ENCODE results near the gene TANC2.
A peak's percentile ranks its signal among the peaks of the same experiment; 100 is the strongest.

TANC2 gene

DNA sequence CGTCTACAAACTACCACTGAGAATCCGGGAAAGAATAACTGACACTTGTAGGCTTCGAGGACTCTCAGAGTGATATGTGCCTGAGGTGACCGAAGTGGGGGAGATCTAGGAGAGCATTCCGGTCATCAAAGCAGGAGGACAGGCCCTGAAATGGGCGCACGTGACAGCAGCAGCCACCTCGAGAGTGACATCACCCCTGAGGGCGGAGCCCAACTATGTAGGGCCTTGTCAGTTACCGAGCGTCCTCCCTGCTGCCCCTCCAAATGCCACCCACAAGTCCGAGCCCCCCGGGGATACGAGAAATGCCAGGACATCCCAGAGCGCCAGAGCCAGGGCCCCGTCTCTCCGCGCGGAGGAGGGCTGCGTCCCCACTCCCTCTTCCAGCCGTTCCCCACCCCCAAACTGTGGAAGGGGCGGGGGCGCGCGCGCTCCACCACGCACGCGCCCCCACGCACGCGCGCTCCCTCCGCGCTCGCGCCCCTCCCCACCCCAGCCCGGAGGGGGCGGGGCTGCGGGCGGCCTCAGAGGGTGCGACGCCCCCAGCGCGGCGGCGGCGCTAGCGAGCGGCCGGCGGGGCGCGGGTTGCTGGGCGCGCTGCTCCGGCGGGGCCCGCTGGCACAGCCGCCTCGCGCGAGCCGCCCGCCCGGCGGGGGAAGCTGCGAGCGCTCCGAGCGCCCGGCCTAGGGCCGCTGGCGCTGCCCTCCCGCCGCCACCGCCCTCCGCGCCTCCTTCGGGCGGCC is at the start of gene TANC2:
Gene TANC2, plus strand, starts transcription at position 550 of the 740 bp plus-strand sequence. CDS start 43,325 bp downstream, outside the sequence.
- peak; percentile 95 for DNase-seq

DNA sequence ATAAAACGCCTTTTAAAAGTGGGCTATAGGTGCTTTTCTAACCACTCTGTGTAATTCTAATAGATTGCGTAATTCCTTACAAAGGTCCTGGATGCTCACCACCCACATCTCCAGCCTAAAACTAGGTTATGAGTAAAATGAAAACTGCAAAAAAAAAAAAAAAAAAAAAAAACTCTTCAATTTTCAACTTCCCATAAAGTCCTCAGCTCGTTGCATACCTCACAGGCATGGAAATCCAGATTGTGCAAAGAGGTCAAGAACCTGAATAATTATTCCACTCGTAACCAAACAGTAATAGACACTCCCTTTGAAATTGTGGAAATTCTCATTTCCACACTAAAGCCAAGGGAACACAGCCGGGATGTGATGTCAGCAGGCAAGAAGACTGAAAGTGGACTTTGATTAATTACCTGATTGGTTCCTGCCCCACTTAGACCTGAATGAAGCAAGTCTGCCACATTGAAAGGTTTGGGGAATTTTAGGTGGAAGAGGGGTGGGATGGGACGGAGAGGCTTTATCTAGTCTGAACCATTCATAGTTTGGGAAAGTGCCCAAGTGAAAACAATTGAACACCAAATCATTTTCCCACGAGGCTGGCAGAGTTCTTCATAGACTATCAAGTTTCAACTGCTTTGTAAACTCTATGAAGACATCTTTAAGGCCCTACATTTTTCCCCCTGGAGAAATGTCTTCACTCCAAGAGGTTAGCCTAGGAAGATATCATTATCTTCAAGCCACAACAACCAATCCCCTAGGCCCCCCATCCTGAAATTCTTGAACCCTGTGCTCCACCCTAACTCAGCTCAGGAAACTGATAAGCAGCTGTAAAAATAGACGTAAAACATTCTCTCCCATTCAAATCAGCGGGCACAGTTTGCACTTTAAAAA is 49.1 kb upstream of the TANC2 start:
- DNase-seq: no peak

DNA sequence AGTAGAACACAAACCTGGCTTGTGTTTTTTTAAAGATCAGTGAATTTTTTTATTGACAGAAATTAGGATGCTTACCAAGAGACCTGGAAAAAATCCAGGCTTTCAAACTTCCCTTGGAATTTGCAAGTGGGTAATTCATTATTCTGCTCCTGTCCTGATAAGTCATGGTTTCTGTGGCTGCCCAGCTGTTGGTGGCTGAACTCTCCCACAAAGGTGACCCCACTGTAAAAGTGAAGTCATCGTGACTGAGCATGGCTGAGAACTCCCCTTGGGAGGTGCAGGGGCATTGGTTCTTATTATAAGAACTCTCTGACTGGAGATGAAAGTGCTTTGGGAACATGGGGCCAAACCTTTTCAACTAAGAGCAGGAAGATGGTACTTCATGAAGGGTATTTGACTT is 46.6 kb upstream of the TANC2 start:
- DNase-seq: no peak

DNA sequence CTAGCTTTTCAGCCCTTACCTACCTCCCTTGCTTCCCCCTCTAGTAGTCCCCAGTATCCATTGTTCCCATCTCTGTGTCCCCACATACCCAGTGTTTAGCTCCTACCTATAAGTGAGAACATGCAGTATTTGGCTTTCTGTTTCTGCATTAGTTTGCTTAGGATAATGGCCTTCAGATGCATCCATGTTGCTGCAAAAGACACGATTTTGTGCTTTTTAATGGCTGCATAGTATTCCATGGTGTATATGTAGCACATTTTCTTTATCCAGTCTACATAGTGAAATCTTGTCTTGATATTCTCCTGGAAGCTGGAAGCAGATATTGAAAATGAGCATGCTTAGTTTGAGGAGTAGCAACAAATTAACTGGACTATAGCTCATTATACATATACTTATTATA is 45.7 kb upstream of the TANC2 start:
- no peak for DNase-seq

DNA sequence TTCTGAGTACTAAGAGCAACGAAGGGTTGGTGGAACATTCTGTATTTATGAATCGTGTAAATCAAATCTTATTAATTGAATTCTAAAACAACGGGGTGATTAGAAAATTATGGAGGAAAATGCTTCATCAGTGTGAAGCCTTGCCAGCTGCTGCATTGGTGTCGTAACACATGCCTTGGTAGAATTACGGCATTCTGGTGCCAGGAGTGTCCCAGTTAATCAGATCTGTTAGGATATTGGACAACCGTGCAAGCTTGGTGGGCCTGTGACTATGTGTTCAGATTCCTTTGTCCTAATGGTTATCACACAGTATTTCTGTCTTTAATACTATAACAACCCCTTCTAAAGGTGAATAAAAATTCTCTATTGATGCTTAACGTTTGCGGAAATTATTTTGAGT is 44.2 kb upstream of the TANC2 start:
- DNase-seq: no peak

DNA sequence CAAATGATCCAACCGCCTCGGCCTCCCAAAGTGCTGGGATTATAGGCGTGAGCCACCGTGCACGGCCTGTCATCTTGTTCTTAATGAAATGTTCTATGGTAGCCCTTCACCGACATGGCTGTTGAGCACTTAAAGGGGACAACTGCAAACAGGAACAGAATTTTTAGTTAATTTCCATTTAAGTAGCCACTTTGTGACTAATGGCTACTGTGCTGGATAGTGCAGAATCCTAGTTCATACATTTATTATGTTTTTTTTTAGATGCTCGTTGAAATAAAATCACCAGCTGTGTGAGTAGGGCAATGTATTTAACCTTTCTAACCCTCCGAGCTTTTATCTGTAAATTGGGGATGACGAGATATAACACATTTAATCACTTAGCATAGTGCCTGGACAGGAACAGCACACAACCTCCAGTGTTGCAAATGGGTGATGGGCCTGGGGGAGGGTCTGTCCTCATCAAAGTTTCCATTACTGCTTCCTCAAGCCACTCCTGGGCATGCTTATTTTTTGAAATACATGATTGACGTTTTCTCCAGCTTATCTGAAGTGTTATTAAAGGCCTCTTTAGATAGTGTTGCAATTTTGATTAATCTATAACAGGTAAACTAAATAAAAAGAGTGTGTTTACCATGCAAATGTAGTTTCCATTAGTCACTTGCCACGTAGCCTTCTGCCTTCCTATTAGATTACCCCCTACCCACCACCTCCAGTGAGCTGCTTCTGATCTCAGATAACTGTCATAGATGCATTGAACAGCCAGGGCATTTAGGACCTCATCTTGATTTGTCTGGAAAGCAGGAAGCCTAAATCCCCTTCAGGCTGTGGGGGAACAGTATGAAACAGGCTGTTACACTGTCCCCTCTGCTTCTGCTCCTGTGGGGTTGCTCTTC is 42.5 kb upstream of the TANC2 start:
- peak; percentile 34 for DNase-seq

DNA sequence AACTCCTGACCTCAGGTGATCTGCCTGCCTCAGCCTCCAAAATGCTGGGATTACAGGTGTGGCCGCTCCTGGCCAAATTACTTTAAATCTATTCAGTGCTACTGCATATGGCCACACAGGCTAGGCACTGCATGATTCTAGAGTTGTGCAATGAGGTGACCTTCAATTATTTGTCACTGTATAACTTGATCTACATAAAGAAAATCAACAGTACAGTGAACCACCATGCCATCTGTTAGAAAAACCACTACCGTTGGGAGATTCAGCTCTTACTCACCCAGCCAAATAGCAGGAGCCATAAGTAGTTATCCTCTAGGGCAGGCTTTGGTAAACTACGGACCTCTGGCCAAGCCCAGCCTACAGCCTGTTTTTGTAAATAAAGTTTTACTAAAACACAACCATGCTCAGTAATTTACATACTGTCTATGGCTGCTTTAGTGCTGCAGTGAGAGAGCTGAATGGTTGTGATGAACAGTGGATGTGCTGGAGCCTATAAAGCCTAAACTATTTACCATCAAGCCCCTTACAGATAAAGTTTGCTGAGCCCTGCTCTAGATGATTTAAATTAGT is 40.7 kb upstream of the TANC2 start:
- no peak for DNase-seq

DNA sequence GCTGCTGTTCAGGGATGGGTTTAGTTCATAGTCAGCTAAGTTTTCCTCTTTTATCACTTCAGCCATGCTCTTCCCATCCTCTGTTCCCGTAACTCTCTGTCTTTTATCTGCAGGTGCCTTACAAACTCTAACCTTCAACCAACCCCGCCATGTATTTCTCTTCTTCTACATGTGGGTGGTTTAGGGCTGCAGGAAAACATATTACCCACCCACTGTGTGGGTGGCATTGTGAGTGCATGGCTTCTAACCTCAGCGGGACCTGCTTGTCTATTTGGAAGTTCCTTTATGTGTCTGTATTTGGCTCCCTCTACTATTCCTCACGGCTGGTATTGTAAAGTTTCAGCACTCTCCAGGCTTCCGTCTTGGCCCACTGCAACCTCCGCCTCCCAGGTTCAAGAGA is 39.0 kb upstream of the TANC2 start:
- DNase-seq: no peak

DNA sequence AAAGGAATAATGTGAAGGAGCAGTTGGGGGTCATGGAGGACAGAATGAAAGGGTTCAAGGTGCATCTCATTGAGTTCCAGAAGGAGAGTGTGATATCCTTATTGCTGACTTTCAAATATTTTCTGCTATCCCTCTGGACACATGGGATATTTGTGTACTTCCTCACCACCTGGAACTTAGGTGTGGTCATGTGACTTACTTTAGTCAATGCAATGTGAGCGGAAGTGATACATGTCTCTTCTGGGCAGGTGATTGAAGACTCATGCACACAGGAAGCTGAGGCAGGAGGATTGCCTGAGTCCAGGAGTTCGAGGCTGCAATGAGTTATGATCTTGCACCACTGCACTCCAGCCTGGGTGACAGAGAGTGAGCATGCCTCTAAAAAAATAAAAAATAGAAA is 36.7 kb upstream of the TANC2 start:
- no peak for DNase-seq

DNA sequence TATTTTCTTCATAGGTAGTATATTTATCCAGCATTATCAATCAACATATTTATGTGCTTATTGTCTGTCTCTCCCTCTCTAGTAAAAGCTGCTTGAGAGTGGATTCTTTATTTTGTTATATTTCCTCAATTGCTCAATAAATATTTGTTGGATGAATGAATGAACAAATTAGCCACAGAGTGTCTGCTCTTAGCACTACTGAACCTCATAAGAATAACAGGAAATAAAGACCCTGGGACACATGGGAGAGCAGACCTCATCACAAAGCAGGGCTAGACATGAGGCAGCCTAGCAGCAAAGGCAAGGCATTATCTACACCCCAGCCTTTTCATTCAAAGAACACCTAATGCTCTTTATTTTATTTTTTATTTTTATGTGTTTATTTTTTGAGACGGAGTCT is 34.9 kb upstream of the TANC2 start:
- no peak for DNase-seq

DNA sequence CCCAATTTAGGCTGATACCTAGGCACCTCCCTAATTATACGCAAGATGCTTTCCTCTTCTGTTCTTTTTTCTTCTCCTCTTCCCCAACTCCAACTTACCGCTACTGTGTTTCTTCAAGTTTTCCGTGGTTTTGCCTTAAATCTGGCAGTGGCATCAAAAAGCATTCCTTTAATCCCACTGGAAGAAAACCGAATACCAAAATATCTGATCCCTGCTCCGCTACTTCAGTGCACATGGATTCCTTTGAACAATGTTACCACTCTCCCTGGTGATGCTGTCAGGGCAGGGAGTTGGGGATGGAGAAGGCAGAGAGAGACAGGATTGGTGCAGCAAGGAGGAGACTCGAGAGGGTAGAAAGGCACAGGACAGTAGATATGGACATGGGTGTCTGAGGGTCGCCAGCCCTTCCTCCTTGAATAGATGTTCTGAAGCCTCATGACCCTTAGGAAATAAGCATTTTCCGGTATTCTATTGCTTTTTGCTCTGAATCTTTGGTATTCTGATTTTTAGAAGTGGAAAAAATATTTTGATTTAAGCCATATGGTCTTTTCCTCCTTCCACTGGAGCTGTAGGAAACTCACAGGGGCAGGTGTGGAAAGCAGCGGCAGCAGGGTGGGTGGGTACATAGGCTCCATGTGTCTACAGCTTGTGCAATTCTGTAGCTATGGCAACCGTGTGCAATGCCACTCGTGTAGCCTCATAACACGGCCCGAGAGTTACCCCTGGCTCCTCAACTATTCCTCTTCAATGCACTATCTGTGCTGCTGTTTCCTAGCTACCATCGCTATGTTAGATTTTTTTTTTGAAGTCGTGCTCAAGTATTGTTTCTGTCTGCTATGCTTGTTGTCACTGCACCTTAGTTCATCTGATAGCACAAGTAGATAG is 32.3 kb upstream of the TANC2 start:
- no peak for DNase-seq

DNA sequence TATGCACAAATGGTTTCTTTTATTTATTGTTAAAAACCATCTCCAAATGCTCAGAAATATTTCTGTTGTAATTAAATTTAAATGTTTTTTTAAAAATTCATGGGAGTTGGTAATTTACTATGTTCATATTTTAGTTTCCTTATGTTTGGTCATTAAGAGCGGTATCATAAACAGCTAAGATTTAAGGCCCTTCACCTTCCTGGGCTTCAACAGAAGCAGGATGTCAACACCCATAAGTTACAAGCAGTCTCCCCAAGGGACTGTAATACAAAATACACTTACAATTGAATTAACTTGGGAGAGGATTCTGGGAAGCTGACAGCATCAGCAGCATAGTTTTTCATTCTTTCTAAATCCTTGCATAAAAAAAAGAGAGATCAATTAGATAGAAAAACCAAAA is 30.9 kb upstream of the TANC2 start:
- DNase-seq: no peak

DNA sequence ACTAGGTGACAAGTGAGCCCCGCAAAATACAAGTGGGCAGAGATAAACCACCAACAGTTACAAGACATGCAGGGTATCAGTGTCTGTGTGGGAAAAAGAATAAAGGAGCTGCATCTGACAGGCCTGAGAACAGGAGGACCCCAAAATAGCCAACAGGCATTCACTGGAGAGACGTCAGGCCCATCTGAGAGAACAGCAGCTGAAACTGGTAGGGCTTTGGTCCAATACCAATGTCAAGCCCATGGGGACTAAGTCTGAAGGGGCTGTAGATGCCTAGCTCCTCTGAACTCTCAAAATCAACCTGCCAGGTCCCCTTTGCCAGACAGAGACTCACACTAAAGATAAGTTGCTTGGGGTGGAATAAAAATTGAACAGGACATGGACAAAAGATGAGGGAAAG is 30.5 kb upstream of the TANC2 start:
- no peak for DNase-seq

DNA sequence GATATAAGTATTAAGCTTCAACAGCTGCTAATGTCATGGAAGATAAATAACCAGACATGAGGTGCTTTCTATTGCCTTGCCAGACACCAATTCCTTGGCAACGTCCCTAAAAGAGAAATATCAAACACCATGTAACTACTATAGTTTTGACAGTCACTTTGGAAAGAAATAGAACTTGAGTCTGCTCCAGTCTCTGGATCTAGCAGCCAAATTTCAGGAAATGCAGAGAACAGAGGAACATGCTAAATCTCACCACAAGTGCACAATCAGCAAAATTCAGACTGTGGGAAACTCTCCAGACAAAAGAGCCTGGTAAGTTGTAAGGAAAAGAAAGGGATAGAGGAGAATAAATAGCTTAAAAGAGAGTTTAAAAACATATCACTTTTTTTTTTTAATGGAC is 28.4 kb upstream of the TANC2 start:
- DNase-seq: no peak

DNA sequence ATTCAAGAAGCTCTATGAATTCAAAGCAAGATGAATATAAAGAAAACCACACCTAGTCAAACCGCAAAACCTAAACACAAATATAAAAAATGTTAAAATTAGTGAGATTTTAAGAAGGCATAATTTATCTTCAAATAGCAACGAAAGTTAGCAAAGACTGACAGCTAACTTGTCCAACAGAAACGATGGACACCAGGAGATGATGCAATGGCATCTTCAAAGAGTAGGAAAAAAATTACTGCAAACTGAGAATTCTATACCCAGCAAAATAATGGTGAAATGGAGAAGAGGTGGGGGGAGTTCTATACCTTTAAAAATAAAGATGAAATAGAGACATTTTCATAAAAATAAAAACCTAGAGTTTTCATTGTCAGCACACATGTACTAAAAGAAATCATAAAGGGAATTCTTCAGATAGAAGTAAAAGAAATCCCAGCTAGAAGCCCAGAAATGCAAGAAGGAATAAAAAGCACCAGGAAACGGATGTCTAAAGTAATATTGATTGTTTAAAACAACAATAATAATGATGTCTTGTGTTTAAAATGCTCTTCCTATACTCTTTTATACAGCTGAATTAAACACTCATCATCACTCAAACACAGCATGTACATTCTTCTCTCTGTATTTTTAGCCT is 24.6 kb upstream of the TANC2 start:
- DNase-seq: no peak

DNA sequence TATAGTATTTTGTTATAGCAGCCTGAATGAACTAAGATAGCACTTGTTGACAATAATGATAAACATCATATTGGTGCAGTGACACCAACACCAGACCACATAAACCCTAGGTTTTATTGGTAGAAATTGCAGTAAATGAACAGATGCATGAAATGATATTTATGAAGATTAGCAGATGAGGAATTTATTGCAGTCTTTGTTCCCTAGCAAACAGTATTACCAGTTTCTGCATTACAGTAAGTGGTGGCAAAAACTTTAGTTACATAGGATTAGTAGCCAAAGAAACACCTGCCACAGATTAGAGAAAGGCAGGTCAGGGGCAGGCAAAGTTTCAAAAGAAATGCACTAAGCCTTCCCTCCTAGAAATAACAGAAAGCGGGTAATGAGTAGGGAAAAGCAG is 17.7 kb upstream of the TANC2 start:
- no peak for DNase-seq

DNA sequence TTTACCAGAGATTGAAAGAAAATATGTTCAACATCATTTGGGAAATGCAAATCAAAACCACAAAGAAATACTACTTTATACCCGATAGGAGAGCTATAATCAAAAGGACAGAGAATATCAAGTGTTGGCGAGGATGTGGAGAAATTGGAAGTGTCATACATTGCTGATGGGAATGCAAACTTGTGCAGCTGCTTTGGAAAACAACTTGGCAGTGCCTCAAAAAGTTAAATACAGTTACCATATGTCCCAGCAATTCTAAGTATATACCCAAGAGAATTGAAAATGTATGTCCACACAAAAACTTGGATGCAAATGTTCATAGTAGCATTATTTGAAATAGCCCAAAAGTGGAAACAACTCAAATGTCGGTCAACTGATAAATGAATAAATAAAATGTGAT is 17.0 kb upstream of the TANC2 start:
- DNase-seq: no peak

DNA sequence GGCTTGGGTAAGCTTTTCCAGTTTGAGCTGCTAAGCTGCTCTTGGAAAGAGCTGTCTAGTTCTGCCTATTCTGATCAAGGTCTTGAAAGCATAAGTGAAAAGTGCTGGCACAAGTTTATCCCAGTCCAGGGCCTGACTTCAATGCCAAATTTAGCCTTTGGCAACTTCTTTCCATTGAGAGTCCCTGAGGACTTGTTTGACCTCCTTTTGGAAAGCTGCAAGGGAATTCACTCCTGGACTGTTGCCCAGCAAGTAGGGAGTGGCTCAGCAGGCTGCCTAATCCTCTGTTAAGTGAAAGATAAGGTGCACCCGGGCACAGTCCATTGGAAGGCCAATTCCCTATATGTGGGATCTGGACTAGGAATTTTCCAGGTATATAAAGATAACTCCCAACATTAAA is 16.0 kb upstream of the TANC2 start:
- DNase-seq: no peak

DNA sequence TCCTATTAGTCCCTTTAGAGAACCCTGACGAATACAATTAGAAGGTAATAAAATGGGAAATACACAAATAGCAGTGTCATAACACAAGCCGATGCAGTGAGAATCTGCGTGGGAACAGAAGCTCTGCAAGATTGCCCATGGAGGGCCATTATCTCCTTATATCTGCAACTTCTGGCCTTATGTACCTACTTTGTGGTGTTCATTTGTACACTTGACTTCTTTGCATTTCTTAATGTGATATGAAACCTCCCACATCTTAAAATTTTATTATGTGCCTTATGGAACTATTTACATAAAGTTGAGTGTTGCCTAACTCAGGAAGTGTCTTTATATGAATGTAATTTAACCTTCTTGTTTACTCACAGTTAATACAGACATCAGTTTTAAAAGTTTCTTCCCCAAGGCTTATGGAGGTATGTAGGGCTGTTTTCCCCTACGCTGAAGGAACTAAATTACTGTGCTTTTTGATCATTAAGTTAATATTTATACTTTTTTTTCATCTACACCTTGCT is 10.1 kb upstream of the TANC2 start:
- DNase-seq: no peak

DNA sequence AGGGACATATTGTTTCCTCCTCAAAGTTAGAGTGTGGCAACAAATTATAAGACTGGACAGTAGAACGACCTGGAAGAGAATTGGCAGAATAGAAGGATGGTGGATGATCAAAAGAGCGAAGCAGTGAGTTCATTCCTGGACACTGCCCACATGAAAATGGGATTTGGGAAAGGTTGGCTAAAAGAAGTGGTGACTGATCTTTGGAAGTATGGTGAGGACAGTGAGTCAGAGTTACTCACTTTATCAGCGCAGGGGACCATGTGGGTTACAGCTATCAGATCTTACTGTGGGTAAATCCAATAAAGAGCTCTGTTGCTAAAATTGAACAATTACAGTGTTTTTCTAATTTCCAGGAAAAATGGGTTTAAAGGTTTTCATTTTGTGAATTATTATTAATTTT is 2.7 kb upstream of the TANC2 start:
- DNase-seq: no peak

DNA sequence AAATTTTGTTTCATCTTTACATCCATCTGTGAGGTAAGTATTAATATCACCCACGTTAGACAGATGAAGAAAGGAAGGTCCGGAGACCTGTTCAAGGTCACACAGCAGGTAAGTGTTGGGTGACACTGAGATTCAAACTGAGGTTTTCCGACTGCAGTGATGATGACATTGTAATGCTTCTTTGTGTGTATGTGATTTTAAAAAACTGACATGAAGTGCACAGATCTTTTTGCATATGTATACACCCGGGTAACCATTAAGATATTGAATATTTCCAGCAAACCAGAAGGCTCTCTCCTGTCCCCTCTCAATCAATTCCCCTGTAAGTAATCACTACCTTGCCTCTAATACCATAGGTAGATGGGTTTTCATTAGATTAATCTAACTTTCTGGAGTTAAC is 1.5 kb upstream of the TANC2 start:
- DNase-seq: no peak

All from NCI-H2227 treated with DMSO at 0.1 percent for 48 hours (cell line).